Fibroblast of lung (primary cell): ENCODE results near the gene TBX15. TPM values are rescaled to one million over a fixed set of nuclear protein-coding genes. Genes with fewer than 3 reads are reported as not detected.

Experiments used
- DNase-seq, 2 donors: peaks; one replicate each; pipeline versions ENCODE4 v3.0.0 to v3.0.0-alpha.2; 2010; ENCODE audit warnings: low read depth in 2 of 2
- H2AFZ ChIP-seq: 2 replicates; pipeline ENCODE4 v1.5.1; 2012; ENCODE audit warnings: low read length, control low read depth, inconsistent platforms
- H3K27ac ChIP-seq: 2 replicates; pipeline ENCODE4 v1.5.1; 2011; ENCODE audit warnings: low read length, control low read depth; ENCODE audit not compliant: insufficient read depth
- H3K27me3 ChIP-seq: 2 replicates; pipeline ENCODE4 v1.5.1; 2011; ENCODE audit warnings: mild to moderate bottlenecking, low read length; ENCODE audit not compliant: control insufficient read depth, insufficient read depth
- H3K36me3 ChIP-seq: 2 replicates; pipeline ENCODE4 v1.5.1; 2011; ENCODE audit warnings: low read length; ENCODE audit not compliant: control insufficient read depth, insufficient read depth
- H3K4me1 ChIP-seq: 2 replicates; pipeline ENCODE4 v1.5.1; 2011; ENCODE audit warnings: low read length; ENCODE audit not compliant: control insufficient read depth, insufficient read depth; ENCODE audit errors: extremely low read depth
- H3K4me2 ChIP-seq: 2 replicates; pipeline ENCODE4 v1.5.1; 2011; ENCODE audit warnings: low read length, control low read depth; ENCODE audit not compliant: insufficient read depth; ENCODE audit errors: extremely low read depth
- H3K4me3 ChIP-seq, 4 experiments: fragments of 200-600 bp in 1 of 4; sonication (generic) in 1 of 4; replicated peaks in 1 of 4; 2 replicates each; pipeline ENCODE4 v1.5.1; 2011 to 2016; ENCODE audit warnings: low read length in 4 of 4, low read depth in 3 of 4, mild to moderate bottlenecking in 3 of 4, control low read depth in 2 of 4, inconsistent platforms in 1 of 4, mixed read lengths in 1 of 4; ENCODE audit not compliant: insufficient read depth in 1 of 4; ENCODE audit errors: control extremely low read depth in 1 of 4
- H3K79me2 ChIP-seq: 2 replicates; pipeline ENCODE4 v1.5.1; 2012; ENCODE audit warnings: mild to moderate bottlenecking, low read length, inconsistent platforms; ENCODE audit not compliant: control insufficient read depth, insufficient read depth
- H3K9ac ChIP-seq: 2 replicates; pipeline ENCODE4 v1.5.1; 2011; ENCODE audit warnings: mild to moderate bottlenecking, low read length, control low read depth; ENCODE audit not compliant: insufficient read depth
- H3K9me3 ChIP-seq: 2 replicates; pipeline ENCODE4 v1.5.1; 2012; ENCODE audit warnings: low read depth, low read length; ENCODE audit not compliant: control insufficient read depth, insufficient read depth
- H4K20me1 ChIP-seq: 2 replicates; pipeline ENCODE4 v1.5.1; 2011; ENCODE audit warnings: low read length; ENCODE audit not compliant: control insufficient read depth, insufficient read depth; ENCODE audit errors: extremely low read depth
- EZH2 ChIP-seq: IDR thresholded peaks from 2 replicates; pipeline ENCODE4 v1.5.1; 2012; ENCODE audit warnings: low read length, control low read depth, mild to moderate bottlenecking; ENCODE audit errors: missing control alignments
- polyA plus RNA-seq, 2 donors: library from polyadenylated mRNA; depleted of rRNA in 1 of 2; stranded (reverse) in 1 of 2; unstranded in 1 of 2; fragments of >200 nt; gene quantifications; 2 replicates each; pipeline ENCODE4 v1.2.1, GENCODE V29; 2011 to 2012; ENCODE audit warnings: missing spikeins in 1 of 2
- total RNA-seq: library from RNA; depleted of rRNA; stranded (reverse); fragments of >200 nt; gene quantifications from 2 replicates; pipeline ENCODE4 v1.2.1, GENCODE V29; 2014
- TF ChIP-seq, protein P1 (sequence below), 2 donors: IDR thresholded peaks in 1 of 2; conservative IDR thresholded peaks in 1 of 2; 1 replicate in 1 of 2; 2 replicates in 1 of 2; pipeline ENCODE4 v1.5.1; 2011 to 2012; ENCODE audit warnings: low read length in 2 of 2, control low read depth in 1 of 2, inconsistent platforms in 1 of 2, low read depth in 1 of 2, mild to moderate bottlenecking in 1 of 2

Gene TBX15
- total and polyA plus RNA-seq, 2 donors (not counting 1 experiment from before 2014, with no cell fraction given) = 0.50 to 0.99 TPM

DNA sequence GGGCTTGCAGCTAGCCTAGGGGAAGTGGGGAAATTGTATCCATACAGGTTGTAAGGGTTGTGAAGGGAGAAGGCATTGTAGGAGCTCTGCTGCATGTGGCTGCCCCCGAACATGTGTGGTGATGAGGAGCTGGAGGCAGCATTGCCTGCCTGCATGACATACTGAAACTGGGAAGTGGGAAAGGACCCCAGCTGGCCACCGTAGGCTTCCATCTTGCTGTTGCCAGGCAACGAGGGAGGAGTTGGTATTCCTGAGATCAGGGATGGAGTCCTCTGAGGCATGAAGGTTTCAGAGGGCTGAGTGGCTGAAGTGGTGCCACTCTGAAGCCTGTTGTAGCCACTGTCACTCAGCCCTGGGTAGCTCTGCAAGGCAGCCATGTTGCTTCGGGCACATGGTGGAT, 103.2 kb downstream of the TBX15 start:
- no peak overlapping the region for H2AFZ ChIP-seq
- no peak overlapping the region for H3K4me3 ChIP-seq
- H3K4me2 ChIP-seq = no peak overlapping the region
- H3K9me3 ChIP-seq = no peaks in the 10 kb centered on the region
- no peak overlapping the region for H3K9ac ChIP-seq
- TF ChIP-seq, protein P1, sequence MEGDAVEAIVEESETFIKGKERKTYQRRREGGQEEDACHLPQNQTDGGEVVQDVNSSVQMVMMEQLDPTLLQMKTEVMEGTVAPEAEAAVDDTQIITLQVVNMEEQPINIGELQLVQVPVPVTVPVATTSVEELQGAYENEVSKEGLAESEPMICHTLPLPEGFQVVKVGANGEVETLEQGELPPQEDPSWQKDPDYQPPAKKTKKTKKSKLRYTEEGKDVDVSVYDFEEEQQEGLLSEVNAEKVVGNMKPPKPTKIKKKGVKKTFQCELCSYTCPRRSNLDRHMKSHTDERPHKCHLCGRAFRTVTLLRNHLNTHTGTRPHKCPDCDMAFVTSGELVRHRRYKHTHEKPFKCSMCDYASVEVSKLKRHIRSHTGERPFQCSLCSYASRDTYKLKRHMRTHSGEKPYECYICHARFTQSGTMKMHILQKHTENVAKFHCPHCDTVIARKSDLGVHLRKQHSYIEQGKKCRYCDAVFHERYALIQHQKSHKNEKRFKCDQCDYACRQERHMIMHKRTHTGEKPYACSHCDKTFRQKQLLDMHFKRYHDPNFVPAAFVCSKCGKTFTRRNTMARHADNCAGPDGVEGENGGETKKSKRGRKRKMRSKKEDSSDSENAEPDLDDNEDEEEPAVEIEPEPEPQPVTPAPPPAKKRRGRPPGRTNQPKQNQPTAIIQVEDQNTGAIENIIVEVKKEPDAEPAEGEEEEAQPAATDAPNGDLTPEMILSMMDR (conservative IDR thresholded peaks at IDR 0.05 in 1 of 2, IDR thresholded peaks at IDR 0.05 in 1 of 2; ENCODE audit: low read depth in 1 of 2, low read length in 2 of 2) = no peak
- TF ChIP-seq EZH2 = no peak
- no peak overlapping the region for H3K27ac ChIP-seq
- DNase-seq = no peak
- no peaks in the 10 kb centered on the region for H4K20me1 ChIP-seq
- no peaks in the 10 kb centered on the region for H3K79me2 ChIP-seq
- H3K36me3 ChIP-seq = no peaks in the 10 kb centered on the region
- no peaks in the 10 kb centered on the region for H3K27me3 ChIP-seq
- H3K4me1 ChIP-seq = no peaks in the 10 kb centered on the region

GRCh38 chr1:118881751-118882150, 106.4 kb downstream of the TBX15 start:
- no peak overlapping the region for H2AFZ ChIP-seq
- no peaks in the 10 kb centered on the region for H3K9me3 ChIP-seq
- no peak overlapping the region for H3K9ac ChIP-seq
- H3K36me3 ChIP-seq = no peaks in the 10 kb centered on the region
- no peaks in the 10 kb centered on the region for H4K20me1 ChIP-seq
- no peaks in the 10 kb centered on the region for H3K27me3 ChIP-seq
- no peaks in the 10 kb centered on the region for H3K4me1 ChIP-seq
- H3K4me2 ChIP-seq = no peak overlapping the region
- DNase-seq = no peak
- H3K79me2 ChIP-seq = no peaks in the 10 kb centered on the region
- no peak overlapping the region for H3K27ac ChIP-seq
- H3K4me3 ChIP-seq = no peak overlapping the region
- no peak for TF ChIP-seq EZH2
- TF ChIP-seq, protein P1 (conservative IDR thresholded peaks at IDR 0.05 in 1 of 2, IDR thresholded peaks at IDR 0.05 in 1 of 2; ENCODE audit: low read depth in 1 of 2, low read length in 2 of 2) = no peak

GRCh38 chr1:118878661-118879060, 109.5 kb downstream of the TBX15 start:
- no peaks in the 10 kb centered on the region for H3K4me1 ChIP-seq
- H3K4me2 ChIP-seq = no peak overlapping the region
- no peak overlapping the region for H2AFZ ChIP-seq
- TF ChIP-seq, protein P1 (conservative IDR thresholded peaks at IDR 0.05 in 1 of 2, IDR thresholded peaks at IDR 0.05 in 1 of 2; ENCODE audit: low read depth in 1 of 2, low read length in 2 of 2) = no peak
- TF ChIP-seq EZH2 = no peak
- H3K9ac ChIP-seq = no peak overlapping the region
- no peaks in the 10 kb centered on the region for H3K36me3 ChIP-seq
- H3K79me2 ChIP-seq = no peaks in the 10 kb centered on the region
- H3K9me3 ChIP-seq = no peaks in the 10 kb centered on the region
- H3K27ac ChIP-seq = no peak overlapping the region
- no peak overlapping the region for H3K4me3 ChIP-seq
- no peaks in the 10 kb centered on the region for H4K20me1 ChIP-seq
- no peak for DNase-seq
- no peaks in the 10 kb centered on the region for H3K27me3 ChIP-seq
